ENCODE measurements around the gene ADD3. TPM values are rescaled to one million over a fixed set of nuclear protein-coding genes. Genes with fewer than 3 reads are reported as not detected.
A peak's percentile ranks its signal among the peaks of the same experiment; 100 is the strongest.
"Not testable (repeated sequence)": the region's sequence is repeated elsewhere in the genome, so short reads cannot be mapped to it uniquely, and the experiment has no call there.

ADD3 gene
- total RNA-seq, 2 experiments from 2014 or later, result 124 to 206 TPM

DNA sequence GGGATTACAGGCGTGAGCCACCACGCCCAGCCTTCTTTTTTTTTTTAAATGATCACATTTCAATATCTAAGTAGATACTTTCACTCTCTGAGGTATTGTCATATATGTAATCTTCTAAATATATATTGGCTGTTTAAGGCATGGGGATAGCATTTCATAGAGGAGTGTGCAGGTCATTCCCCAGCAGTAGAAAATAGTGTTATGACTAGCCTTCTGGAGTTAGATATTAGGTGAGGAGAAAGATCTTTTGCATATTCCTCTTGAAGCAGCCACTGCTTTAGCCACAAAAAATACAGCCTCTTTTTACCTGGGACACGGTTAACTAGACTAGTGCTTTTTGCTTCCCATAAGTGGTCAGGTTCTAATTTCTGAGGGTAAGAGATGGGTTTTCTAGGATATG lies 28.9 kb downstream of the ADD3 start:
- no peak for ATAC-seq
- H3K4me1 Mint-ChIP-seq, result peaks cover 39% of the 10 kb centered on the region

DNA sequence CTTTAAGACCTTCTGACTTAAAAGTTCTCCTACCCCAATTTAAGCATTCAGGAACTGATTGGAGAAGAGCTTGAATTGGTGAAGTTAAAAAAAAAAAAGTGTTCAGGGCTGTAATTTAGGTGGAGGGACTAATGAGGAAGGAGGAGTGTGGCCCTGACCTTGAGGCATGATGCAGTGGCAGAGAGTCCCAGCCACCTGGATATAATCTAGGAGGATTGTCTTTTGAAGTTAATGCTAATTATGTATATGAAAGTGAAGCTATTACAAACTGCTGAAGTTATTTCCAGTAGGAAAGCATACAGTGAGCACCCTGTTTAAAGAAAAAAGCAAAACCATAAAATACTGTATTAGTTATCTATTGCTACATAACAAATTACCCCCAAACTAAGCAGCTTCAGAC lies 31.5 kb downstream of the ADD3 start:
- ATAC-seq (no peak), DNase-seq (no peak)
- H3K4me3 Mint-ChIP-seq, result no peak overlapping the region
- H3K27me3 Mint-ChIP-seq, result no peaks in the 10 kb centered on the region
- peaks cover 12% of the 10 kb centered on the region for H3K36me3 Mint-ChIP-seq
- CTCF ChIA-PET, result interaction anchor here (0.6 to 0.7 kb wide), 2 partner anchors 27 to 623 kb away, joined by 3 read pairs; no protein-coding TSS in a partner anchor
- no peak overlapping the region for H3K27ac Mint-ChIP-seq
- no peaks in the 10 kb centered on the region for H3K9me3 Mint-ChIP-seq (ENCODE audit: low read depth)
- peaks cover 36% of the 10 kb centered on the region for H3K4me1 Mint-ChIP-seq

More for the DNA sequence above, 28.9 kb downstream of the ADD3 start:
- Mint-ChIP-seq H3K9me3 (ENCODE audit: low read depth) (no peaks in the 10 kb centered on the region), H3K4me3 (no peak overlapping the region), H3K27ac (no peak overlapping the region), H3K27me3 (no peaks in the 10 kb centered on the region), H3K36me3 (peaks cover 7% of the 10 kb centered on the region)
- DNase-seq, result no peak
- CTCF ChIA-PET, result interaction anchor here (1.0 to 2.1 kb wide), 2 partner anchors 16 to 153 kb away, joined by 3 to 6 read pairs; no protein-coding TSS in a partner anchor

DNA sequence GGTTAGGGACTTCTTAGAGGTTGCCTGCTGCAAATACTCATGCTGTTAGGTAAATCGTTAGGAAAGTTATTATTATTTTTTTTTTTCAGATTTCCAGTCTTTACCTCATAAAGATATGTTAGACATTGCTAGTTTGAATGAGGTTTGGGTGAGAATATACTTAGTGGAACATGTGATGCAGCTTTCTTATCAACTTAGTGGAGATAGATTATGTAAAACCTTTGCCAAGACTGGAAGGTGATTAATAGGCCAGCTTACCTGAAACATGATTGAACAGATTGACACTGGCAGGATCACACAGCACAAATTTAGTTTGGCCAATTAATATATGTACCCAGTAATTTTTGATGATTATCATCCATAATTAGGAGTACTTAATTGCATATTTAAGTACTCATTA lies 32.3 kb downstream of the ADD3 start:
- Mint-ChIP-seq H3K4me1 (peaks cover 41% of the 10 kb centered on the region), H3K4me3 (no peak overlapping the region), H3K27me3 (no peaks in the 10 kb centered on the region), H3K9me3 (ENCODE audit: low read depth) (no peaks in the 10 kb centered on the region), H3K36me3 (peaks cover 17% of the 10 kb centered on the region), H3K27ac (no peak overlapping the region)
- CTCF ChIA-PET, result interaction anchor here (0.7 kb wide), 1 partner anchor 27 kb away, joined by 3 read pairs; no protein-coding TSS in a partner anchor
- ATAC-seq (no peak), DNase-seq (no peak)

DNA sequence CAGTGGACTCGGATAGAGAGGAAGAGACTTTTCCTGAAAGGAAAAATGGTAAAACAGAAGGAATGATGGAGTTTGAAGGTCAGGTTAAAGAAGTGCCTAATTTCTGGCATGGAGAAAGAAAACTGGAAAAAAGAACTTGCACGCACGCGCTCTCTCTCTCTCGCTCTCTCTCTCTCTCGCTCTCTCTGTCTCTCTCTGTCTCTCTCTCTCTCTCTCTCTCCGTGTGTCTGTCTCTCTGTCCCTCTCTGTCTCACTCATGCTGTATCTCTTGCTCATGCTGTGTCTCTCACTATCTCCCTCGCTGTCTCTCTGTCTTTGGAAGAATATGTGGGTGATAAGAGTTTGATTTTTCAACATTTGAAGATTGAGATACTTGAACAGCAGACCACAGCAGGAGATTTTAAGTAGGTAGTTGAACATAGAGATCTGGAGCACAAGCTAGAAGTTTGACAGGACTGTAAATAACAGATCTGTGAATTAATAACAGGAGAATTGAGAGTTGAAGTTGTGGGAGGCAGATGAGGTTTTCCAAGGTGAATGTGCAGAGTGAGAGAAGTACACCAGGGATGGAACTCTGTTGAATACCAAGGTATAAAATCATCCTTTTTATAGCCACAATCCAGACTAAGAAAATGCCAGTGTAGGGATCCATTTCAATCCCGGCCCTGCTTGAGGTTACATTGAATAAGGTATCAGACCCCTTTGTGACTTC lies 33.1 kb downstream of the ADD3 start:
- H3K27me3 Mint-ChIP-seq, result no peaks in the 10 kb centered on the region
- H3K36me3 Mint-ChIP-seq, result peaks cover 18% of the 10 kb centered on the region
- no peaks in the 10 kb centered on the region for H3K9me3 Mint-ChIP-seq (ENCODE audit: low read depth)
- no peak for DNase-seq
- H3K27ac Mint-ChIP-seq, result no peak overlapping the region
- no peak for ATAC-seq
- H3K4me3 Mint-ChIP-seq, result no peak overlapping the region
- CTCF ChIA-PET, result no interaction called here
- H3K4me1 Mint-ChIP-seq, result peaks cover 37% of the 10 kb centered on the region

DNA sequence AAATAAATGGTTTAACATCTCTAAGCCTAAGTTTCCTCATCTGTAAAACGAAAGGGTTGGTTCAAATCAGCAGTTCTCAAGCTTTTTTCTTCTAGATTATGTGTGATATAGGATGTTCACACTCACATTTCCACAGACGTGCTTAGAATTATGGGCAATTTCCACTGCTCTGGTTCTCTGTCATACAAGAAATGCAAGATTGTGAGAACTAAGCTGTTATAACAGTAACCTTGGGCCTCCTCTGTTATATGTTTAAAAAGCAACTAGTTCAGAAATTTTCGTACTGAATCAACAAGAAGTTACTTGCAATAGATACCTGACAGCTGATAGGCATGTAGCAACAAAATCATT lies 33.7 kb downstream of the ADD3 start:
- H3K27ac Mint-ChIP-seq, result no peak overlapping the region
- peaks cover 36% of the 10 kb centered on the region for H3K4me1 Mint-ChIP-seq
- H3K4me3 Mint-ChIP-seq, result no peak overlapping the region
- CTCF ChIA-PET, result interaction anchor here (1.5 kb wide), 1 partner anchor 12 kb away, joined by 4 read pairs; no protein-coding TSS in a partner anchor
- no peaks in the 10 kb centered on the region for H3K27me3 Mint-ChIP-seq
- no peak for ATAC-seq
- H3K9me3 Mint-ChIP-seq (ENCODE audit: low read depth), result no peaks in the 10 kb centered on the region
- H3K36me3 Mint-ChIP-seq, result peaks cover 21% of the 10 kb centered on the region
- DNase-seq, result no peak

DNA sequence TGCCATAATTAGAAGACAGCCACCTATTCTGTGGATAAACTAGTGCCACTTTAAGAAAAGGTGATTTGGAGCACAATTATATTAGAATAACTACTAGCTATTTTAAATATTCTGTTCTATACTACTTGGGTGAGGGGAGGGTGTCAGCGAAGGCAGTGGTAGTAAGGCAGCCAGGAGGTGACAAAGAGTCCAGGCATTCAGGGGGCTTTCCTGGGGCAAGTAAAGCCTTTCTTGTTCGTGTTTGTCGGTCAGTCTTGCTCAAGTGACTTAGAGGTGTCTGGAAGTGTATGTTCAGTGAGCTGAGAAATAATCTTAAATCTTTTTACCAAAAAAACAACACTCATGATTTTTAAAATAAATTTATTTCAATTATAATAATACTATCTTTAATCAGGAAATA lies 34.4 kb downstream of the ADD3 start:
- no peak overlapping the region for H3K27ac Mint-ChIP-seq
- CTCF ChIA-PET, result interaction anchor here (1.5 kb wide), 1 partner anchor 11 kb away, joined by 4 read pairs; no protein-coding TSS in a partner anchor
- H3K36me3 Mint-ChIP-seq, result peaks cover 23% of the 10 kb centered on the region
- H3K27me3 Mint-ChIP-seq, result no peaks in the 10 kb centered on the region
- H3K4me1 Mint-ChIP-seq, result peaks cover 29% of the 10 kb centered on the region
- H3K9me3 Mint-ChIP-seq (ENCODE audit: low read depth), result no peaks in the 10 kb centered on the region
- ATAC-seq (no peak), DNase-seq (no peak)
- no peak overlapping the region for H3K4me3 Mint-ChIP-seq

DNA sequence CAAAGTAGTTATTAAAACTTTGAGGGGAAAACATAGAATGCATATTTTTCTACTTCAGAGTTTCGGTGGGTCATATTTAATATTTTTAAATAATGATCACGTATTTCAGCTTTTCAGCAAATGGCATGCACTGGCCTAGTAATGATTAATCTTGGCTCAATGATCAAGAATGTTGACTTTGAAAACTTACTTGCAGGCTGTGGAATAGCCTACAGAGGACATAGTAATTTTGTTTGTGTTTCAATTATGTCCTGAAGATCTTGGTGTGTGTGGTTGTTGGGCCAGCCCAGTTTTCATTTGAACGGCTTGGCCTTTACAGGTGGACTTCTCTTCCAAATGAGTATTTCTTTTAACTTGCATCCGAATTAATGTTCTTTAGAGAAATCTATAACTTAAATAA lies 35.1 kb downstream of the ADD3 start:
- Mint-ChIP-seq H3K27ac (no peak overlapping the region), H3K9me3 (ENCODE audit: low read depth) (peaks cover 4% of the 10 kb centered on the region), H3K36me3 (peaks cover 29% of the 10 kb centered on the region), H3K27me3 (no peaks in the 10 kb centered on the region), H3K4me3 (no peak overlapping the region), H3K4me1 (peaks cover 29% of the 10 kb centered on the region)
- no peak for DNase-seq
- ATAC-seq, result no peak
- CTCF ChIA-PET, result interaction anchor here (1.5 kb wide), 1 partner anchor 10 kb away, joined by 4 read pairs; no protein-coding TSS in a partner anchor

DNA sequence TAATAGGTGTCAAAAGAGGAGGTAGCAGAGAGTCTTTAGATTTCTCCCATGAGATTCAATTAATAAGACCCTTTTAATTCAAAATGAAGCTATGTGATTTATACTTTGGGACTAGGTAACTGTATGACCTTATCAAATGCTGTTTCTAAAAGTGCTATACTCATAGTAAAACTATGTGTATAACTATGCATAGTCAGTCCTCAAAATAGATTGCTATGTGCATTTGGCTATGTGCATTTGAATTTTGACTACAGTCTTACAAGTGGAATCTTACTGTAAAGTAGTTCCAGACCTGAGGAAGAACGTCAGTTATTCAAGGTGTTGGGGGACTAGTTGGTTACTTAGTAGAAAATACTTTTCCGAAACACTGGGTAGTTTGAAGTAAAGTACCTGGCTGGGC lies 36.9 kb downstream of the ADD3 start:
- H3K4me1 Mint-ChIP-seq, result peaks cover 27% of the 10 kb centered on the region

DNA sequence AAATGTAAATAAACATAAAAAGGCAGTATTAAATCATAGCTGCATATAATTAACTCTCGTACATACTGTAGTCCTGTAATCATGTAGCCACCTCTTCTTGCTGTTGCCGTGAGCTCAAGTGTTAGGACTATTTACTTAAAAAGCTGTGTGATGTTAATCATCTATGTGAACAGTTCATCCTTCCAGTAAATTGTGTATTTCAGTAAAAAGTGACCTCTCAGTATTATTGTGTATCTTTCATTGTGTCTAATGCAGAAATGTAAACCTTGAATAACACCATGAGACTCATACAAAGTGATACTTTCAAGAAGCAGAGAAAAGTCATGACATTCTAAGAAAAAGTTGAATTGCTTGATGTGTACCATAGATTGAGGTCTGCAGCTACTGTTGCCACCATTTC lies 38.0 kb downstream of the ADD3 start:
- CTCF ChIA-PET, result interaction anchor here (1.6 kb wide), 1 partner anchor 161 kb away, joined by 4 read pairs; no protein-coding TSS in a partner anchor
- Mint-ChIP-seq H3K27ac (peak overlapping the region; percentile 11), H3K4me1 (peaks cover 29% of the 10 kb centered on the region), H3K4me3 (no peak overlapping the region), H3K9me3 (ENCODE audit: low read depth) (peaks cover 16% of the 10 kb centered on the region), H3K27me3 (no peaks in the 10 kb centered on the region), H3K36me3 (peaks cover 52% of the 10 kb centered on the region)
- DNase-seq (no peak), ATAC-seq (no peak)

More for the DNA sequence above, 36.9 kb downstream of the ADD3 start:
- peaks cover 44% of the 10 kb centered on the region for H3K36me3 Mint-ChIP-seq
- H3K27ac Mint-ChIP-seq, result no peak overlapping the region
- no peak overlapping the region for H3K4me3 Mint-ChIP-seq
- CTCF ChIA-PET, result interaction anchor here (0.6 to 1.6 kb wide), 3 partner anchors 10 to 163 kb away, joined by 3 to 4 read pairs (median 4); no protein-coding TSS in a partner anchor
- DNase-seq, result no peak
- H3K9me3 Mint-ChIP-seq (ENCODE audit: low read depth), result peaks cover 13% of the 10 kb centered on the region
- ATAC-seq, result no peak
- no peaks in the 10 kb centered on the region for H3K27me3 Mint-ChIP-seq

DNA sequence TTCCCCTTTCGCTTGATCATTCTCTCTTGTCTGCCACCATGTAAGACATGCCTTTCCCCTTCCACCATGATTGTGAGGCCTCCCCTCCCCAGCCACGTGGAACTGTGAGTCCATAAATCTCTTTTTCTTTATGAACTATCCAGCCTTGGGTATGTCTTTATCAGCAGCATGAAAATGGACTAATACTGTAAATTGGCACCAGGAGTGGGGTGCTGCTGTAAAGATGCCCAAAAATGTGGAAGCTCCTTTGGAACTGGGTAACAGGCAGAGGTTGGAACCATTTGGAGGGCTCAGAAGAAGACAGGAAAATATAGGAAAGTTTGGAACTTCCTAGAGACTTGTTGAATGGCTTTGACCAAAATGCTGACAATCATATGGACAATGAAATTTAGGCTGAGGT lies 40.4 kb downstream of the ADD3 start:
- H3K27me3 Mint-ChIP-seq, CTCF ChIA-PET, H3K4me3 Mint-ChIP-seq, ATAC-seq, H3K27ac Mint-ChIP-seq, DNase-seq: not testable (repeated sequence)
- Mint-ChIP-seq H3K9me3 (ENCODE audit: low read depth) (peaks cover 16% of the 10 kb centered on the region), H3K4me1 (peaks cover 37% of the 10 kb centered on the region), H3K36me3 (peaks cover 59% of the 10 kb centered on the region)

DNA sequence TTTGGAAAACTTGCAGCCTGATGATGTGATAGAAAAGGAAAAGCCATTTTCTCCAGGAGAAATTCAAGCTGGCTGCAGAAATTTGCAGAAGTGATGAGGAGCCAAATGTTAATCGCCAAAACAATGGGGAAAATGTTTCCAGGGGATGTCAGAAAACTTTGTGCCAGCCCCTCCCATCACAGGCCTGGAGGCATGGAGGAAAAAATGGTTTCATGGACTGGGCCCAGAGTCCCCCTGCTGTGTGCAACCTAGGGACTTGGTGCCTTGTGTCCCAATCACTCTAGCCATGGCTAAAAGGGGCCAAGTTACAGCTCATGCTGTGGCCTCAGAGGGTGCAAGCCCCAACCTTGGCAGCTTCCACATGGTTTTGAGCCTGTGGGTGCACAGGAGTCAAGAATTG lies 41.0 kb downstream of the ADD3 start:
- H3K27me3 Mint-ChIP-seq, result no peaks in the 10 kb centered on the region

DNA sequence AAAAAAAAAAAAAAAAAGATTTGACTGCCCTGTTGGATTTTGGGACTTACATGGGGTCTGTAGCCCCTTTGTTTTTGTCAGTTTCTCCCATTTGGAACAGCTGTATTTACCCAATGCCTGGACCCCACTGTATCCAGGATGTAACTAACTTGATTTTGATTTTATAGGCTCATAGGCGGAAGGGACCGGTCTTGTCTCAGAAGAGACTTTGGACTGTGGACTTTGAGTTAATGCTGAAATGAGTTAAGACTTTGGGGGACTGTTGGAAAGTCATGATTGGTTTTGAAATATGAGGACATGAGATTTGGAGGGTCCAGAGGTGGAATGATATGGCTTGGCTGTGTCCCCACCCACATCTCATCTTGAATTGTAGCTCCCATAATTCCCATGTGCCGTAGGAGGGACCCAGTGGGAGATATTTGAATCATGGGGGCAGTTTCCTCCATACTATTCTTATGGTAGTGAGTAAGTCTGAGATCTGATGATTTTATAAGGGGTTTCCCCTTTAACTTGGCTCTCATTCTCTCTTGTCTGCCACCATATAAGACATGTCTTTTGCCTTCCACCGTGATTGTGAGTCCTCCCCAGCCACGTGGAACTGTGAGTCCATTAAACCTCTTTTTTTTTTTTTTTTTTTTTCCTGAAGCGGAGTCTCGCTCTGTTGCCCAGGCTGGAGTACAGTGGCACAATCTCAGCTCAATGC lies 42.3 kb downstream of the ADD3 start:
- CTCF ChIA-PET, DNase-seq, H3K27me3 Mint-ChIP-seq, H3K27ac Mint-ChIP-seq, ATAC-seq, H3K4me3 Mint-ChIP-seq: not testable (repeated sequence)
- H3K9me3 Mint-ChIP-seq (ENCODE audit: low read depth), result peaks cover 16% of the 10 kb centered on the region
- H3K36me3 Mint-ChIP-seq, result peaks cover 51% of the 10 kb centered on the region
- H3K4me1 Mint-ChIP-seq, result peaks cover 30% of the 10 kb centered on the region

More for the DNA sequence above, 41.0 kb downstream of the ADD3 start:
- Mint-ChIP-seq H3K27ac (no peak overlapping the region), H3K9me3 (ENCODE audit: low read depth) (peaks cover 16% of the 10 kb centered on the region), H3K4me1 (peaks cover 36% of the 10 kb centered on the region), H3K4me3 (no peak overlapping the region), H3K36me3 (peaks cover 56% of the 10 kb centered on the region)
- DNase-seq, result no peak
- CTCF ChIA-PET, result no interaction called here
- no peak for ATAC-seq

DNA sequence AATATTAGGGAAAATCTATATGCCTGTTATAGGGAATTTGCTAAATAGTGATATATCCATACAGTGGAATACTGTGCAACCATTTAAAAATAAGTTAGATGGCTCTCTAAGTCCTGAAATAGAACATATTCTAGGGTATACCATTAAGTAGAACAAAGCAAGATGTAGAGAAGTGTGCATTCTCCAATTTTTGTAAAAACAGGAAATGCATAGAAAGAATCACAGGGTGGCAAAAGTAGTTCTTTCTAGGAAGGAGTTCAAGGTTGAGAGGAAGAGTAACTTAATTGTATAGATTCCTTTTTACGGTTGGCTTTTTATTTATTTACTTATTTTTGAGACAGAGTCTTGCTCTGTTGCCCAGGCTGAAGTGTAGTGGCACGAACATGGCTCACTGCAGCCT lies 43.7 kb downstream of the ADD3 start:
- Mint-ChIP-seq H3K27me3 (no peaks in the 10 kb centered on the region), H3K4me1 (peaks cover 35% of the 10 kb centered on the region), H3K9me3 (ENCODE audit: low read depth) (peaks cover 16% of the 10 kb centered on the region), H3K27ac (no peak overlapping the region), H3K36me3 (peaks cover 46% of the 10 kb centered on the region), H3K4me3 (no peak overlapping the region)
- DNase-seq, result no peak
- CTCF ChIA-PET, result interaction anchor here (1.2 to 1.3 kb wide), 2 partner anchors 22 to 24 kb away, joined by 3 read pairs; no protein-coding TSS in a partner anchor
- ATAC-seq, result no peak
